Mucosa of gallbladder (tissue), 1 donor: ENCODE results near the gene AKT1S1. TPM values are rescaled to one million over a fixed set of nuclear protein-coding genes. Genes with fewer than 3 reads are reported as not detected.

ENCODE experiments used
- DNase-seq: peaks from one replicate; pipeline ENCODE4 v3.0.0-alpha.2; 2020; ENCODE audit warnings: low spot score
- total RNA-seq: library from RNA; stranded (reverse); gene quantifications from one replicate; pipeline ENCODE4 v1.2.1, GENCODE V29; 2021
- donor health status: DM: no; HTN: no; CAD: no.

Gene AKT1S1
- total RNA-seq, 1 donor from 2014 or later = 48.5 TPM

GRCh38 chr19:49883094-49883493 is 5.9 kb upstream of the AKT1S1 start:
- DNase-seq = no peak

DNA sequence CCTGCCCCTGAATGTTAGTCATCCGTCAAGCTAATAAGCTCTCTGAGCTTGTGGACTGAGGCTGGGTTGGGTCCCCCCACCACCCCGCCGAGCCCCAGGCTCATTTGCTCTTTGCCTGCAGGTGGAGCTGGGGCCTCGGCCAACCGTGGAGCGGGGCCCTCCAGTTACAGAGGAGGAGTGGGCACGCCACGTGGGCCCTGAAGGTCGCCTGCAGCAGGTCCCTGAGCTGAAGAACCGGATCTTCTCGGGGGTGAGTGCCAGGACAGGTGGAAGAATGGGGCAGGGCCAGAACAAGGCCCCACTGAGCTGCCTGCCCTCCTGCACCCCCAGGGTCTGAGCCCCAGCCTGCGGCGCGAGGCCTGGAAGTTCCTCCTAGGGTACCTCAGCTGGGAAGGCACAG is 5.5 kb upstream of the AKT1S1 start:
- no peak for DNase-seq

GRCh38 chr19:49881672-49882394 is 4.7 kb upstream of the AKT1S1 start:
- no peak for DNase-seq

- DNase-seq = no peak
Observed at GRCh38 chr19:49881186-49881585, 4.0 kb upstream of the AKT1S1 start.

DNA sequence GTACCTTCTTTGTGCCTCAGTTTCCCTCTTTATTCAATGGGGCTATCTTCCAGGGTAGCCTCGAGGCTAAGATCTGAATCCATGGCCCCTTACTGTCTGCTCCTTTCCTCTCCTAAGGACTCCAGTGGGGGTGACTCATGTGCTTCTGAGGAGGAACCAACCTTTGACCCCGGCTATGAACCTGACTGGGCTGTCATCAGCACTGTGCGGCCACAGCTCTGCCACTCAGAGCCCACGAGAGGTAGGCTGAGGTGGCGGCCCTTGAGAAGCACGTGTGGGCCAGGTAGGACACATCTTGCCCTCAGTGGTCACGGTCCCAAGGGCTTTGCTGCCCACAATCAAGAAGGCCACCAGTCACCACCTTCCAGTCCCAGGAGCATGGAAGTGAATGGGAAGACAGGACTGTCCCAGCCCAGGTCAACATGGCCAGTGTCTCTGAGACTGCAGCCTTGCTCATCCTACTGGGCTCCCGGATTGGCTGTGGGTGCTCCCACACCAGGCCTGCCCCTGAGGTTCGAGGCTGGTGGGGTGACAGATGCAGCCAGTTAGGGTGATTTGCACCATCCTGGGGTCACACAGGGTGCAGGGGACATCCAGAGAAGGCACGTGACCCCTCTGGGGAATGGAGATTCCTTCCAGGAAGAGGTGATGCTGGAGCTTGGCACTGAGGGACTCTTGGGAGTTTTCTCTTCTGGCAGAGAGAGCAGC is 3.2 kb upstream of the AKT1S1 start:
- DNase-seq = no peak

DNA sequence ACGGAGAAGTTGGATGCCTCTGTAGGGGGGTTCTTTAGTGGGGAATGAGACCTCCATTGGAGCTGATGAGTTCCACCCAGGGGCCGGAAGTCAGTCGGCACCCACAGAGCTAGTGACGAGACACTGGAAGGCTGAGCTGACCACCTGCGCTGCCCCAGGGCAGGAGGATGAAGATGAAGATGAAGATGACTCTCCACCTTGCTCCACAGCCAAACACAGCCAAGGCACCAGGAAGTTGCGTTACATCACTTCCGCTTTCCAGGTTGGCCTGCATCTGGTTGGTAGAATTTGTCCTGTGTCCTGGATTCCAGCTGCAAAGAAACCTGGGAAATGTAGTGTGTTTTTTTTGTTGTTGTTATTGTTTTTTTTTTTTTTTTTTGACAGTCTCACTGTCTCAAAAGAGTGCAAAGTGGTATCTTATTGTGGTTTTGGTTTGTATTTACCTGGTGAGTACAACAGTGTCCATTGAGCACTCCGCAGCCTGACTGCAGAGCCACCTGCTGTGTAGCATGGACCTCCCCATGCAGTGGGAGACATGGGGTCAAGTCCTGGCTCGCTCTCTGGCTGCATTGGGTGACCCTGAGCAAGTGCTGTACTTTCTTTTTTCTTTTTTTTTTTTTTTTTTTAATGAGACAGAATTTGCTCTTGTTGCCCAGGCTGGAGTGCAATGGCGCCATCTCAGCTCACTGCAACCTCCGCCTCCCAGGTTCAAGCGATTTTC is 2.2 kb upstream of the AKT1S1 start:
- no peak for DNase-seq

DNA sequence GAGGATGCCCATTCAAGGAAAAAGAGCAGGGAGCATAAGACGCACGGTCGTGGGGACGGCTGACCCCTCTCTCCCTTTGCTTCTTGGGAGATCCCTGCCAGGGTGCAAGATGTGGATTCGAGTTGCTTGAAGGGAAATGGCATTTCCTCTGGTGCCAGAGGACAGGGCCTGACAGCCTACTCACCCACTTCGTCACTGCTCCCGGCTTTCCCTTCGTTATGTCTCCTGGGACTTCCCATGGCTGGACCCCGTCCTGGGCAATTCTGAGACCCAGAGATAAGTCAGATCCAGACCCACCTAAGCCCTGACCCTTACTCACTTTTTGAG is 1.6 kb upstream of the AKT1S1 start:
- DNase-seq = no peak

GRCh38 chr19:49877879-49878743 is 956 bp upstream of the AKT1S1 start:
- peak; percentile 98 for DNase-seq

DNA sequence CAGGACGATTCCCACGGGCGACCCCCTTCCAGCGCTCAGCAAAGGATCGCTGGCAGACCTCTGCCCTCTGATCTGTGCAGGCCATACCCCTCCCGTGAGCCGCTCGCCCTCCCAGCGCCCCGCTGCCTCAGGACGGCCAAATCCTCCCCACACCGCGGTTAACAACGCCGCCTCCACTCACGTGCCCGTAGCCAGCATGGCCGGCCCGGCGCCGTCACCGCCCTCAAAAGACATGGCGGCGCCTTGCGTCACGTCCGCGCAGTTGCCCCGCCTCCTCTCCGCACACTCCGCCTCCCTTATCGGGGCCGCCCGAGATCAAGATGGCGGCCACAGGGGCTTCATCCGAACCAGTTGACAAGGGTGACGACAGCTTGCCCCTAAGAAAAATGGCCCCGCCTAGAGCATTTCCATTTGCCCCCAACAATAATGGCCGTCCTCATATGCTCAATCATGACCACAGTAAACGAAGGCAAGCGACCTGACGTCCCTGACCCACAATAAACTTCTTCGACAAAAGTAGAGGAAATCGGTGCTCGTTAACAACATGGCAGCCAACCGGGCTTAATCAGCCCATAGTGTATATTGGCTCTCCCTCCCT is 634 bp downstream of the AKT1S1 start:
- DNase-seq = peak; percentile 98

- peak; percentile 53 for DNase-seq
Observed at GRCh38 chr19:49875857-49876421, 1.2 kb downstream of the AKT1S1 start.

DNA sequence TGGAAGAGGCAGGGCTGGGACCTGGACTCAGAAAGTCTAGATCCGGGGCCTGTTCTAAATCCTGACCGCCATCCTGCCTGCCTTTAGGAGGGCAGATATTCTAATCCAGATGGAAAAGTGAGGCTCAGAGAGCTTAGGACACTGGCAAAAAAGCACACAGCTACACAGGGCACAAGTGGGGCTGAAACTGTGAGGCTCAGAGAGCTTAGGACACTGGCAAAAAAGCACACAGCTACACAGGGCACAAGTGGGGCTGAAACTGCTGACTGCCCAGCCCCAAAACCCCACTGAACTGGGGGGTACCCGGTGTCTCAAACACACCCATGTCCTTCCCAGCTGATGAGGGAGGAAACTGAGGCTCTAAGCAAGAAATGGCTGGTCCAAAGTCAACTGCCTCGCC is 2.0 kb downstream of the AKT1S1 start:
- DNase-seq = no peak

DNA sequence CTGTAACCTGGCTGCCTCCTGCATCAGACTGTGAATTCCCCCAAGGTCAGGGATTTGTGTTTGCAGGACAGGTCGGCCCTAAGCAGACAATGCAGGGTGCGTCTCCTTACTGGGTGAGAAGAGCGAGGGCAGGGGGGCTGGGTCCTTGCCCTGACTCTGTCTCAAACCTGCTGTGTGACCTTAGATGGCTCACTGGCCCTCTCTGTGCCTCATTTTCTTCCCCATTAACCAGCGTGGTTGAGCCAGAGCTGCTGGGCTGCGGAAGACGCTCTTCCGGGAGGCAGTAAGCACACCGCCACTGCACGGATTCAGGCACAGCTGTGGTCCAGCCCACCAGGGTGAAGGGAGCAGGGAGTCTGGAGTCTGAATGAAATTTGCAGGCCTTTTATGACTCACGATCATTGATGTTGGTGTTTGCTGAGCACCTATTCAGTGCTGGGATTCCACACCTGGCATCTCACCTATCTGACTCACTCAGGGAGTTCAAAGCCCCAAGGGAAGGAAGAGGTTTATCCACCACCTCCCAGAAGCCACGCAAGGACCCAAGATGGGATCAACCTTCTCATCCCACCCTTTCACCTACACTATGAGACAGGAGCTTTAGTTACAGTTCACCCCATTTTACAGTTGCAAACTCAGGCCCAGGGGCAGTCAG is 2.5 kb downstream of the AKT1S1 start:
- DNase-seq = no peak

- no peak for DNase-seq
Observed at GRCh38 chr19:49873834-49874233, 3.3 kb downstream of the AKT1S1 start.

GRCh38 chr19:49873129-49873521 is 4.0 kb downstream of the AKT1S1 start:
- DNase-seq = no peak

DNA sequence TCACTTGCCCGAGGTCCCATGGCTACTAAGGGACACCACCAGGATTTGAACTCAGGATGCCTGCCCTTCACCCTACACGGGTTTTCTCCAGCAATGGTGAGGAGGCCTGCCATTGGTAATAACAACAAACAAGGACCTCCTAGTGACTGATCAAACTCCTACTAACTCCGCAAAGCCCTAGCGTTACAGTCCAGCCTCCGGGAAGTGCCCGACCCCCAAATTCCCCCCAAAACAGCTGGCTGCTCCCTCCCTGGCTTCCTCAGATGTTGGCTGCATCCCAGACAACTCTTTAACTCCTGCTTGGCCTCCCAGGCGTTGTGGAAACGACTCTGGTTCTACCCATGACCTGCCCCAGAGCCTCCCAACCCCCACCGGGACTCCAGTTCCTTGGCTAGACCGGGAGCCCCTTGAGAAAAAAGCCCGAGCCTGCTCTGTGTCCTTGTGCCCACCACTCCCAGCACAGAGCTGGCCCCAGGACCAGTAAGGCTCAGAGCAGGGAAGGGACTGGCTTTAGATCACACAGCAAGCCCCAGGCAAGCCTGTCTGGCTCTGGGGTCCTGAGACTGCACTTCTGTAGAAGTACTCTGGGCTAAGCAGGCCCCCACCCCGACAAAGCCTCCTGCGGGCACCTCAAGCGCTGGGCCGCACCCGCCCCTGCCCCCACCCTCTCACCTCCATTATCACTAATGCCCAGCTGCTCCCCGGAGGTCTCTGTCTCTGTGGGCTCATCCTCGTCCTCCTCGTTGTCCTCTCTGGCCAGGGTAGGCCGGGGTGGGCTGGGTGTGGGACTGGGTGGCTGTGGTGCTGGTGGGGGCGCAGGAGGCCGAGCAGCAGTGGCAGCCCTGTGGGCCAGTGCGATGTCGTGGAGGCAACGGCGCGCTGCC is 4.7 kb downstream of the AKT1S1 start:
- no peak for DNase-seq

DNA sequence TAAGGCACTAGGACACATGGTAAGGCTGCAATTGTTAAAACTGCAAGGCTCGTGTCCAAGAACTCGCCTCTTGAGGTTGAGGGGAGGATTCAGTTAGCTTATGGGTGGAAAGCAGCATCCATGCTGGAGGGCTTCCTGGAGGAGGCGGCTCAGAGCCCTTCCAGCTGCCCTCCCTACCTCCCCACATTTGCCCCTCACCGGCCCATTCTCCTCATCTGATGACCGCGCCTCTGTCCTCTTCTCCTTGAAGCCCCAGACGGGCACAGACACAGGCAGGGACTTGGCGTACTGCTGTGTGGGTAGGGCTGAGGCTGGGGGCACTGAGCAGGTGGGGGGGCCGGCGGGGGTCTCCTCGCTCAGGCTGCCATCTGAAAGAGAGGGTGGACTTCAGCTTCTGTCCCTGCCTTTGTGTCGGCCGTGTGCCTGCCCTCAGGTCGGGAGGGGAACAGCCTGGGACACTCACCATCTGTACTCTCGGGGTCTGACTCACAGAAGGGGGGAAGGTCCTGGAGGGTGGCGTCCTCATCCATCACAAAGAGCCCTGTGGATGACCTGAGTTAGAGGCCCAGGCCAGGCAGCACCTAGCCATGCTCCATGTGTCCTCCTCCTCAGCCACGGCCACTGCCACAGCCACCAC is 5.7 kb downstream of the AKT1S1 start:
- no peak for DNase-seq

- no peak for DNase-seq
Observed at GRCh38 chr19:49870309-49870901, 6.8 kb downstream of the AKT1S1 start.

DNA sequence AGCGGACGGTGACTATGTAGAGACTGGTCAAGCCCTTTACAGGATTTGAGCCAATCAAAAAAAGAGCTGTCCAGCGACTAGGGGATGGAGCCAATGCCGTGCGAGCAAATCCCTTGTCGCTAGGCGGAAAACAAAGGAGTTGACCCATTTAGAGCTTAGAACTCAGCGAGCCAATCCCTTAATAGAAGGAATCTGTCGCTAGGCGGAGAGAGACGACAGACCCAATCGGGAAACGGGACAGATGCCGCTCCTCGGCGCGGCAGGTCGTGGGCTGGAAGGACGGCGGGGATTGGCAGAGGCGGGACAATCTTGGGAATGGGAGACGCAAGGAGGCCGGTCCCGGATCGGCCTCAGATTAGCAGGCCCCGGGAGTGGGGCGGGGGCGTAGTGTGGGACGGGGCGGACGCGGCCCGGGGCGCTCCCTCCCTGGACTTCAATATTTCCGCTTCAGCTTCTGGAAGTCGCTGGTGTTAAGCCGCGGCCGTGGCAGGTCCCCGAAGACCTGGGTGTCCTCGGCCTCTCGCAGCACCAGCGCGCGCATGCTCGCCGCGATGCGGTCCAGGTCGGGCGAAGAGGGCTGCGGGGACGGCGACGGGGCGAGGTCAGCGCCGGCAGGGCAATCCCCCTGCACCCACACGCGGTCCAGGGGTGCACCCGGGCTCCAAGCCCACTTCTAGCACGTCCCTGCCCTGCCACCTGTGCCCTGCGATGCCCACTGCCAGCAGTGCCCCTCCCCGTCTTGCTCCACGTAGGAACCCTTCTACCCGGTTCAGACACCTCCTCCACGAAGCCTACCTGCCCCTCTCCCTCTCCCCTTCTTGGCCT is 7.5 kb downstream of the AKT1S1 start:
- peak; percentile 99 for DNase-seq
